ENCODE results near the gene KRT14. TPM values are rescaled to one million over a fixed set of nuclear protein-coding genes. Genes with fewer than 3 reads are reported as not detected.

KRT14 gene
- polyA plus RNA-seq, 3 donors = not detected

DNA sequence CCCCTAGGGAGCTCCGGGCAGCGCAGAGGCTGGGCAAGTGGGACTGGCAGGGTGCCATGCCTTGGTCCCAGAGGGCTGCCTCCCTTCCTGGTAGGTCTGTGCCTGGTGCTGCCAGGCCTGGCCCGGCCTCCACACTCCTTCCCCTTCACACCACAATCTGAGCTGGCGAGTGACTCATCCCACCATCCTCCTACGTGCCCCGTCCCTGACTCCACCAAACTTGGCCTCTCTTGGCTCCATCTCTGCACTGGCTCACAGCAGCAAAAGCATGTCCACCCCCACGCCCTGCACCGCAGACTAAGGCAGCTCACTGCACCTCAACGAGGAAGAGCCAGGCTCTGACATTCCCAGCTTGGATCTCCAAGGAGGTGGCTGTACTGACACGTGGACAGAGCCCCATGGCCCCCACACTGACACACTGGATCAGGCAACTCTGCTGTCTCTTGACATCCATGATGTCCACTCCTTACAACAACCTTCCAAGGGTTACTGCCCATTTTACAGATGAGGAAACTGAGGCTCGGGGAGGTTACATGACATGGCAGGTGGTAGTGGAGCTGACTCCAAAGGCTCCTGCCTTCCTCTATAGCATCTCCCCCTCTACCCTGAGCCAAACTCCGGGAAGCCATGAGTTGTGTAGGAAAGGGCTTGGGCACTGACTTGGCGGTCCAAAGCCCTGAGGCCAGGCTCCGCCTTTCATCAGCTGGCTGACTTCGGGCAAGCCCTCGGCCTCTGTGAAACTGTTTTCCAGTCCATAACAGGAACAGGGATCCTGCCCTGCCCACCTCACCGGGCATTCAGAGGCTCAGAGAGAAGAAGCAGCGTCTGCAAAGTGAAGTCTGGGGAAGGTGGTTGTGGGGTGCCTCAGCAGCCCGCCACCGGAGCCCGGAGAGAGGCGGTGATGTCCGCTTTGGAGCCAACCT is 38.5 kb downstream of the KRT14 start:
- H2AFZ ChIP-seq (ENCODE audit: insufficient read depth, low read depth, low read length, poor library complexity, severe bottlenecking) = peak overlapping the region; percentile 78
- TF ChIP-seq, protein P1, sequence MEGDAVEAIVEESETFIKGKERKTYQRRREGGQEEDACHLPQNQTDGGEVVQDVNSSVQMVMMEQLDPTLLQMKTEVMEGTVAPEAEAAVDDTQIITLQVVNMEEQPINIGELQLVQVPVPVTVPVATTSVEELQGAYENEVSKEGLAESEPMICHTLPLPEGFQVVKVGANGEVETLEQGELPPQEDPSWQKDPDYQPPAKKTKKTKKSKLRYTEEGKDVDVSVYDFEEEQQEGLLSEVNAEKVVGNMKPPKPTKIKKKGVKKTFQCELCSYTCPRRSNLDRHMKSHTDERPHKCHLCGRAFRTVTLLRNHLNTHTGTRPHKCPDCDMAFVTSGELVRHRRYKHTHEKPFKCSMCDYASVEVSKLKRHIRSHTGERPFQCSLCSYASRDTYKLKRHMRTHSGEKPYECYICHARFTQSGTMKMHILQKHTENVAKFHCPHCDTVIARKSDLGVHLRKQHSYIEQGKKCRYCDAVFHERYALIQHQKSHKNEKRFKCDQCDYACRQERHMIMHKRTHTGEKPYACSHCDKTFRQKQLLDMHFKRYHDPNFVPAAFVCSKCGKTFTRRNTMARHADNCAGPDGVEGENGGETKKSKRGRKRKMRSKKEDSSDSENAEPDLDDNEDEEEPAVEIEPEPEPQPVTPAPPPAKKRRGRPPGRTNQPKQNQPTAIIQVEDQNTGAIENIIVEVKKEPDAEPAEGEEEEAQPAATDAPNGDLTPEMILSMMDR (IDR thresholded peaks at IDR 0.05) = no peak
- peak overlapping the region in 2 of 3 experiments; percentile 0 to 64 for H3K4me3 ChIP-seq (replicated peaks in 1 of 3; ENCODE audit: low read depth in 2 of 3, low read length in 3 of 3)
- Mint-ChIP-seq H3K4me1 (peaks cover 21% of the 10 kb centered on the region), H3K9me3 (peaks cover 4 to 10% (median 7%) of the 10 kb centered on the region in 7 donors), H3K27ac (peak overlapping the region in 1 of 7 donors; percentile 37), H3K36me3 (peaks cover 0 to 2% of the 10 kb centered on the region in 2 donors), H3K4me3 (peak overlapping the region; percentile 66 to 80), H3K27me3 (ENCODE audit: low read depth in 3 of 3) (peaks cover 1 to 12% (median 8%) of the 10 kb centered on the region in 3 donors)
- no peaks in the 10 kb centered on the region for H3K27me3 ChIP-seq (ENCODE audit: control insufficient read depth in 2 of 2, insufficient read depth in 2 of 2, low read length in 2 of 2)
- peak overlapping the region; percentile 68 for H3K4me2 ChIP-seq (replicated peaks; ENCODE audit: extremely low read depth, low read length, poor library complexity, severe bottlenecking)
- no peak overlapping the region for H3K27ac ChIP-seq (ENCODE audit: low read depth in 1 of 2, low read length in 2 of 2)
- WGBS (ENCODE audit: insufficient coverage) = 26% methylated on average over 21 of the region's 23 CpGs
- peak overlapping the region; percentile 19 for H3K9ac ChIP-seq (ENCODE audit: insufficient read depth, low read length, poor library complexity, severe bottlenecking)
- H3K36me3 ChIP-seq (replicated peaks in 1 of 2; ENCODE audit: control insufficient read depth in 1 of 2, insufficient read depth in 2 of 2, low read length in 2 of 2) = no peaks in the 10 kb centered on the region
- peaks cover 16 to 20% of the 10 kb centered on the region in 2 donors for H3K4me1 ChIP-seq (ENCODE audit: control insufficient read depth in 1 of 2, insufficient read depth in 2 of 2, low read length in 2 of 2)
- no peaks in the 10 kb centered on the region for H3K79me2 ChIP-seq (ENCODE audit: insufficient read depth, low read length)
- DNase-seq = peak; percentile 51 to 67 (median 54)
- H3K9me3 ChIP-seq (replicated peaks in 1 of 2; ENCODE audit: control insufficient read depth in 1 of 2, insufficient read depth in 1 of 2, low read length in 2 of 2) = peaks cover 3 to 7% of the 10 kb centered on the region in 2 donors
- intact Hi-C loops (cut with micrococcal nuclease) = loop anchor here (2.0 to 10.0 kb wide), 7 partner anchors 56 to 745 kb away; partner anchors contain the start of gene KRT36 (in 1 of the 2)
- H4K20me1 ChIP-seq (ENCODE audit: insufficient read depth, low read length) = no peaks in the 10 kb centered on the region

DNA sequence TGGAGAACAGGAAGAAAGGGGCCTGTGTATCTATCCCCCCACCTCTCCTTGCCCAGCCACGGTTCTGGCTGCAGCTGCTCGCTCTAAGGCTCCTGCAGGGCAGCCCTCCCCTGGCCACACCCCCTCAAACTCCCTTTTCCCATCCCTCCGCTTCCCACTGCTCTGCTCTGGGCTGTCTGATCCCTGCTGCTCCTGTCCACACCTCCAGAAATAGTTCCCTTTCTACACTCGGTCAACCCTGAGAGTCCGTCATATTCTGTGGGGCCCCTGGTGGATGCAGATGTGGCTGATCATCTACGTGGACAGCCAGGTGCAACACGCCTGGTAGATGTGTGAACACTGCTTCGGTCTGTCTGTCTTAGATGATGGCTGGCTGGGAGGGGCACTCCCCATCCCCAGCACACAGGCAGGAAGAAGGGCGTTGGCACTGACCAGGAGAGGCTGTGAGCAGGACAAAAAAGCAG is 39.3 kb downstream of the KRT14 start:
- intact Hi-C loops (cut with micrococcal nuclease) = loop anchor here (5.0 to 10.0 kb wide), 6 partner anchors 55 to 730 kb away; partner anchors contain the start of gene KRT36 (in 1 of the 2)
- H4K20me1 ChIP-seq (ENCODE audit: insufficient read depth, low read length) = no peaks in the 10 kb centered on the region
- H3K4me1 Mint-ChIP-seq = peaks cover 21% of the 10 kb centered on the region
- 85% methylated on average over 6 of the region's 9 CpGs for WGBS (ENCODE audit: insufficient coverage)
- peak overlapping the region; percentile 33 for H2AFZ ChIP-seq (ENCODE audit: insufficient read depth, low read depth, low read length, poor library complexity, severe bottlenecking)
- TF ChIP-seq, protein P1 (IDR thresholded peaks at IDR 0.05) = no peak
- H3K4me2 ChIP-seq (replicated peaks; ENCODE audit: extremely low read depth, low read length, poor library complexity, severe bottlenecking) = no peak overlapping the region
- H3K9me3 ChIP-seq (replicated peaks in 1 of 2; ENCODE audit: control insufficient read depth in 1 of 2, insufficient read depth in 1 of 2, low read length in 2 of 2) = peaks cover 3 to 7% of the 10 kb centered on the region in 2 donors
- H3K4me1 ChIP-seq (ENCODE audit: control insufficient read depth in 1 of 2, insufficient read depth in 2 of 2, low read length in 2 of 2) = peaks cover 16 to 20% of the 10 kb centered on the region in 2 donors
- H3K79me2 ChIP-seq (ENCODE audit: insufficient read depth, low read length) = no peaks in the 10 kb centered on the region
- H3K27ac ChIP-seq (ENCODE audit: low read depth in 1 of 2, low read length in 2 of 2) = no peak overlapping the region
- H3K4me3 Mint-ChIP-seq = peak overlapping the region in 1 of 2 donors; percentile 80
- DNase-seq = no peak
- H3K27me3 ChIP-seq (ENCODE audit: control insufficient read depth in 2 of 2, insufficient read depth in 2 of 2, low read length in 2 of 2) = no peaks in the 10 kb centered on the region
- peaks cover 1 to 14% (median 8%) of the 10 kb centered on the region in 3 donors for H3K27me3 Mint-ChIP-seq (ENCODE audit: low read depth in 3 of 3)
- H3K4me3 ChIP-seq (replicated peaks in 1 of 3; ENCODE audit: low read depth in 2 of 3, low read length in 3 of 3) = no peak overlapping the region
- H3K27ac Mint-ChIP-seq = peak overlapping the region in 1 of 7 donors; percentile 62
- no peaks in the 10 kb centered on the region for H3K36me3 ChIP-seq (replicated peaks in 1 of 2; ENCODE audit: control insufficient read depth in 1 of 2, insufficient read depth in 2 of 2, low read length in 2 of 2)
- H3K9me3 Mint-ChIP-seq = peaks cover 4 to 10% (median 7%) of the 10 kb centered on the region in 7 donors
- H3K36me3 Mint-ChIP-seq = peaks cover 0 to 2% of the 10 kb centered on the region in 2 donors
- no peak overlapping the region for H3K9ac ChIP-seq (ENCODE audit: insufficient read depth, low read length, poor library complexity, severe bottlenecking)
